Astrocyte of the cerebellum (primary cell): ENCODE data around the gene NKAP.

Source experiments
- DNase-seq: peaks from one replicate; pipeline ENCODE4 v3.0.0-alpha.2; 2011; ENCODE audit warnings: low read depth
- H3K4me3 ChIP-seq: 2 replicates; pipeline ENCODE4 v1.5.1; 2011; ENCODE audit warnings: mild to moderate bottlenecking, low read depth, low read length, moderate library complexity
- CTCF ChIP-seq: IDR thresholded peaks from 2 replicates; pipeline ENCODE4 v1.5.1; 2012; ENCODE audit warnings: low read length, low read depth, moderate library complexity, mild to moderate bottlenecking; ENCODE audit errors: missing control alignments
- in situ Hi-C: cut with HindIII; loops from 2 replicates; pipeline ENCODE4 v1.10.0; 2017; ENCODE audit warnings: low sequenced_read_pairs

The NKAP gene

GRCh38 chrX:119943185-119943988 is at the start of gene NKAP:
NKAP (minus strand) TSS chrX:119943751; CDS start chrX:119943605, 146 bp downstream.
- peak; percentile 87 for DNase-seq
- in situ Hi-C loops = no loop called here
- H3K4me3 ChIP-seq = peak within 1 kb of the TSS; percentile 72
- TF ChIP-seq CTCF = no peak

GRCh38 chrX:119991005-119991787 is 47.6 kb upstream of the NKAP start:
- DNase-seq = no peak
- no peak for TF ChIP-seq CTCF
- peak overlapping the region; percentile 5 for H3K4me3 ChIP-seq
- in situ Hi-C loops = no loop called here

- no peak for TF ChIP-seq CTCF
- DNase-seq = no peak
- peak overlapping the region; percentile 5 for H3K4me3 ChIP-seq
- in situ Hi-C loops = no loop called here
Observed at GRCh38 chrX:119990556-119991004, 47.0 kb upstream of the NKAP start.

GRCh38 chrX:119989905-119990555 is 46.5 kb upstream of the NKAP start:
- H3K4me3 ChIP-seq = no peak overlapping the region
- no peak for DNase-seq
- no peak for TF ChIP-seq CTCF
- in situ Hi-C loops = no loop called here

GRCh38 chrX:119986203-119986602 is 42.7 kb upstream of the NKAP start:
- in situ Hi-C loops = no loop called here
- no peak for TF ChIP-seq CTCF
- DNase-seq = no peak
- no peak overlapping the region for H3K4me3 ChIP-seq

- no peak for DNase-seq
- no peak for TF ChIP-seq CTCF
- H3K4me3 ChIP-seq = no peak overlapping the region
- in situ Hi-C loops = no loop called here
Observed at GRCh38 chrX:119984652-119985051, 41.1 kb upstream of the NKAP start.
